ENCODE data around the gene FLNA.
"Not testable (repeated sequence)": the region's sequence is repeated elsewhere in the genome, so short reads cannot be mapped to it uniquely, and the experiment has no call there.

Gene FLNA

GRCh38 chrX:154398668-154399526, 24.5 kb upstream of the FLNA start:
- peak; percentile 66 for DNase-seq

GRCh38 chrX:154397888-154398667, 23.6 kb upstream of the FLNA start, which contains the start of gene RPL10:
TSS of gene RPL10 (plus strand) at chrX:154398377. CDS start at chrX:154398520, 143 bp downstream.
- peak; percentile 91 for DNase-seq

GRCh38 chrX:154396973-154397887, 22.8 kb upstream of the FLNA start:
- peak; percentile 29 for DNase-seq

- not testable (repeated sequence) for DNase-seq
Observed at GRCh38 chrX:154396363-154396762, 21.9 kb upstream of the FLNA start.

- DNase-seq: not testable (repeated sequence)
Observed at GRCh38 chrX:154389812-154390747, 15.6 kb upstream of the FLNA start.

- DNase-seq: not testable (repeated sequence)
Observed at GRCh38 chrX:154388649-154389048, 14.2 kb upstream of the FLNA start.

- not testable (repeated sequence) for DNase-seq
Observed at GRCh38 chrX:154388094-154388493, 13.7 kb upstream of the FLNA start.

- DNase-seq: no peak
Observed at GRCh38 chrX:154384284-154384892, 10.0 kb upstream of the FLNA start.

- no peak for DNase-seq
Observed at GRCh38 chrX:154383359-154384283, 9.2 kb upstream of the FLNA start.

- DNase-seq: no peak
Observed at GRCh38 chrX:154382483-154383069, 8.1 kb upstream of the FLNA start.

GRCh38 chrX:154381271-154381670, 6.8 kb upstream of the FLNA start:
- DNase-seq: no peak

- no peak for DNase-seq
Observed at GRCh38 chrX:154380787-154381186, 6.4 kb upstream of the FLNA start.

GRCh38 chrX:154380153-154380552, 5.7 kb upstream of the FLNA start:
- DNase-seq: no peak

GRCh38 chrX:154379569-154379951, 5.1 kb upstream of the FLNA start:
- DNase-seq: no peak

GRCh38 chrX:154378799-154379568, 4.5 kb upstream of the FLNA start, which contains the start of gene EMD:
TSS of gene EMD (plus strand) at chrX:154379295. CDS start at chrX:154379485, 190 bp downstream.
- DNase-seq: peak; percentile 96

- no peak for DNase-seq
Observed at GRCh38 chrX:154378059-154378798, 3.8 kb upstream of the FLNA start.

- no peak for DNase-seq
Observed at GRCh38 chrX:154376774-154377173, 2.3 kb upstream of the FLNA start.

GRCh38 chrX:154375156-154375504, 696 bp upstream of the FLNA start:
- no peak for DNase-seq

Measured in NCI-H748 treated with DMSO at 0.1 percent for 48 hours (cell line).